Endothelial cell of umbilical vein (primary cell): Measurements from ENCODE around the gene ECD. TPM values are rescaled to one million over a fixed set of nuclear protein-coding genes. Genes with fewer than 3 reads are reported as not detected.

ENCODE experiments used
- Bru-seq: library from RNA; stranded (reverse); fragments of 400-500 nt; gene quantifications from one replicate; lab custom pipeline; 2021; lab: Mats Ljungman, UMichigan
- BruChase-seq, 2 experiments: library from RNA; stranded (reverse); fragments of 400-500 nt; gene quantifications; one replicate each; lab custom pipeline; 2021; lab: Mats Ljungman, UMichigan
- BruUV-seq: library from RNA; stranded (reverse); fragments of 400-500 nt; replicated peaks from 2 replicates; lab custom pipeline; 2021; lab: Mats Ljungman, UMichigan
- CTCF ChIA-PET: fragments of 300-600, 350-600 bp; sonication (Branson Sonifier 250); formaldehyde crosslinking; loops from one replicate; lab custom pipeline; 2021; ENCODE audit warnings: antibody characterized with exemption, inconsistent platforms; lab: Charles Lee
- POLR2A ChIA-PET: fragments of 300-600, 350-600 bp; sonication (Branson Sonifier 250); formaldehyde crosslinking; loops from one replicate; lab custom pipeline; 2021; ENCODE audit warnings: antibody characterized with exemption, inconsistent platforms; lab: Charles Lee
- DNase-seq: peaks from one replicate; pipeline ENCODE4 v3.0.0-alpha.2; 2011; ENCODE audit warnings: low read depth, low spot score
- FAIRE-seq: peaks from 2 replicates; lab custom pipeline; 2011; peaks lifted over from hg19 to GRCh38; lab: Jason Lieb, UNC
- H2AFZ ChIP-seq: 2 replicates; pipeline ENCODE4 v1.6.0; 2012; ENCODE audit warnings: low read depth, low read length, control low read depth, inconsistent platforms
- H3K27ac ChIP-seq: 2 replicates; pipeline ENCODE4 v1.5.1; 2011; ENCODE audit warnings: low read depth, mild to moderate bottlenecking, control low read depth, low read length, moderate library complexity; ENCODE audit not compliant: insufficient read depth
- H3K27me3 ChIP-seq, 2 experiments: 2 replicates each; pipeline versions ENCODE4 v1.6.0 to v1.6.1; 2011; ENCODE audit warnings: low read length in 2 of 2, mixed read lengths in 1 of 2; ENCODE audit not compliant: control insufficient read depth in 2 of 2, insufficient read depth in 2 of 2
- H3K36me3 ChIP-seq, 2 experiments: 2 replicates in 1 of 2; 3 replicates in 1 of 2; pipeline ENCODE4 v1.5.1; 2011; ENCODE audit warnings: low read length in 2 of 2, mild to moderate bottlenecking in 1 of 2, moderate library complexity in 1 of 2; ENCODE audit not compliant: control insufficient read depth in 2 of 2, insufficient read depth in 2 of 2; ENCODE audit errors: extremely low read depth in 1 of 2
- H3K4me1 ChIP-seq: 3 replicates; pipeline ENCODE4 v1.5.1; 2011; ENCODE audit warnings: mild to moderate bottlenecking, low read length; ENCODE audit not compliant: control insufficient read depth, insufficient read depth; ENCODE audit errors: extremely low read depth
- H3K4me2 ChIP-seq: 2 replicates; pipeline ENCODE4 v1.6.1; 2011; ENCODE audit warnings: low read length, control low read depth, mixed read lengths; ENCODE audit not compliant: insufficient read depth
- H3K4me3 ChIP-seq, 3 experiments: fragments of 200-600 bp in 1 of 3; sonication (generic), shearing (Covaris generic) in 1 of 3; replicated peaks in 1 of 3; 2 replicates each; pipeline ENCODE4 v1.5.1; 2011 to 2016; ENCODE audit warnings: control low read depth in 3 of 3, low read length in 3 of 3, mild to moderate bottlenecking in 2 of 3, inconsistent platforms in 1 of 3, low read depth in 1 of 3, moderate library complexity in 1 of 3; ENCODE audit not compliant: insufficient read depth in 1 of 3
- H3K79me2 ChIP-seq: 2 replicates; pipeline ENCODE4 v1.6.0; 2012; ENCODE audit warnings: low read length, inconsistent platforms; ENCODE audit not compliant: control insufficient read depth, insufficient read depth
- H3K9ac ChIP-seq: replicated peaks from 2 replicates; pipeline ENCODE3; 2011; ENCODE audit warnings: low read length, control low read depth; ENCODE audit not compliant: insufficient read depth; ENCODE audit errors: extremely low read depth
- H3K9me1 ChIP-seq: replicated peaks from 3 replicates; pipeline ENCODE4 v1.6.0; 2011; ENCODE audit warnings: mild to moderate bottlenecking, low read length; ENCODE audit not compliant: control insufficient read depth, insufficient read depth; ENCODE audit errors: extremely low read depth
- H3K9me3 ChIP-seq: replicated peaks from 2 replicates; pipeline ENCODE4 v1.5.1; 2012; ENCODE audit warnings: low read length, inconsistent platforms; ENCODE audit not compliant: control insufficient read depth, insufficient read depth
- H4K20me1 ChIP-seq: replicated peaks from 2 replicates; pipeline ENCODE3; 2011; ENCODE audit warnings: mild to moderate bottlenecking, low read length; ENCODE audit not compliant: control insufficient read depth, insufficient read depth; ENCODE audit errors: extremely low read depth
- CTCF ChIP-seq, 2 donors: IDR thresholded peaks; 1 replicate in 1 of 2; 2 replicates in 1 of 2; pipeline ENCODE4 v1.5.1; 2011; ENCODE audit warnings: low read length in 2 of 2, mild to moderate bottlenecking in 2 of 2, moderate library complexity in 2 of 2, control low read depth in 1 of 2, inconsistent platforms in 1 of 2, low read depth in 1 of 2; ENCODE audit not compliant: insufficient read depth in 1 of 2; ENCODE audit errors: extremely low read depth in 1 of 2
- EZH2 ChIP-seq: IDR thresholded peaks from 2 replicates; pipeline ENCODE4 v1.6.1; 2012; ENCODE audit warnings: borderline replicate concordance, low read depth, mild to moderate bottlenecking, moderate library complexity, low read length, inconsistent platforms; ENCODE audit not compliant: severe bottlenecking
- FOS ChIP-seq: IDR thresholded peaks from 2 replicates; pipeline ENCODE4 v1.6.1; 2011; ENCODE audit warnings: mild to moderate bottlenecking, low read length, moderate library complexity, borderline replicate concordance; ENCODE audit not compliant: insufficient read depth
- GATA2 ChIP-seq: IDR thresholded peaks from 2 replicates; pipeline ENCODE4 v1.7.0; 2011; ENCODE audit warnings: low read depth, mild to moderate bottlenecking, moderate library complexity, mixed read lengths, low read length; ENCODE audit not compliant: insufficient read length, insufficient read depth
- JUN ChIP-seq: IDR thresholded peaks from 2 replicates; pipeline ENCODE4 v1.6.1; 2011; ENCODE audit warnings: borderline replicate concordance, low read depth; ENCODE audit not compliant: insufficient read length, insufficient read depth
- MAX ChIP-seq: IDR thresholded peaks from 2 replicates; pipeline ENCODE4 v1.6.1; 2011; ENCODE audit not compliant: insufficient read depth, insufficient read length
- MYC ChIP-seq: IDR thresholded peaks from one replicate; pipeline ENCODE4 v1.6.1; 2011; ENCODE audit warnings: mild to moderate bottlenecking, low read depth, low read length
- POLR2A ChIP-seq: IDR thresholded peaks from 2 replicates; pipeline ENCODE4 v1.6.1; 2012; ENCODE audit warnings: low read depth, mild to moderate bottlenecking, control low read depth, low read length
- POLR2AphosphoS5 ChIP-seq: IDR thresholded peaks from 2 replicates; pipeline ENCODE4 v1.6.1; 2012; ENCODE audit warnings: low read depth, mild to moderate bottlenecking, control low read depth, low read length, moderate library complexity; ENCODE audit not compliant: insufficient read depth
- dilution Hi-C: fragments of 300-500 bp; cut with MboI; formaldehyde crosslinking; loops from one replicate; pipeline ENCODE4 v1.15.0; 2019; ENCODE audit warnings: low sequenced_read_pairs; ENCODE audit not compliant: extremely low pct_ligation_motif_present
- intact Hi-C: fragments of 100-400 bp; cut with micrococcal nuclease; formaldehyde crosslinking; loops from one replicate; pipeline ENCODE4 v1.10.0; 2022
- long read RNA-seq: library from polyadenylated mRNA; stranded (forward); transcript quantifications from one replicate; pipeline ENCODE4 v2.0.0, GENCODE V29; 2021
- polyA minus RNA-seq, 3 experiments: library from RNA; depleted of rRNA, polyadenylated mRNA; stranded (reverse); fragments of >200 nt; gene quantifications; 1 replicate in 1 of 3; 2 replicates in 2 of 3; pipeline ENCODE4 v1.2.3, GENCODE V29; 2011
- polyA plus RNA-seq, 4 experiments: library from polyadenylated mRNA; depleted of rRNA in 3 of 4; stranded (reverse) in 3 of 4; unstranded in 1 of 4; fragments of >200 nt; gene quantifications; 2 replicates each; pipeline versions ENCODE4 v1.2.1 to v1.2.3, GENCODE V29; 2011 to 2012; ENCODE audit warnings: missing spikeins in 1 of 4
- total RNA-seq: library from RNA; stranded (reverse); gene quantifications from 2 replicates; pipeline ENCODE4 v1.2.3, GENCODE V29; 2021

Gene ECD
- 32.3 and 36.6 TPM in 2 replicates for total RNA-seq
- polyA plus RNA-seq, result 22.8 and 27.2 TPM in 2 replicates
- polyA plus RNA-seq (2011; cell fraction: cytosol; rRNA removed), result 28.3 and 30.4 TPM in 2 replicates
- 38.1 and 44.1 TPM in 2 replicates for polyA plus RNA-seq (2011; cell fraction: nucleus; rRNA removed)
- polyA plus RNA-seq (2012), result 22.3 and 23.6 TPM in 2 replicates
- 33.9 and 38.9 TPM in 2 replicates for polyA minus RNA-seq
- 16.0 TPM for polyA minus RNA-seq (2011; cell fraction: cytosol; rRNA and poly(A)+ RNA removed)
- polyA minus RNA-seq (2011; cell fraction: nucleus; rRNA and poly(A)+ RNA removed), result 33.3 and 47.7 TPM in 2 replicates
- percentile 86 among the genes with signal in this experiment for Bru-seq, nascent RNA
- BruChase-seq, experiment 1, labeled RNA remaining after a 6-hour chase, result percentile 83 among the genes with signal in this experiment
- percentile 81 among the genes with signal in this experiment for BruChase-seq, experiment 2, labeled RNA remaining after a 2-hour chase
- long read RNA-seq, transcript ECD-201 (14 exons, 3,069 nt), result major isoform, 110 of 147 reads
- long read RNA-seq, partial matches to known transcripts, result 5 of 147 reads
- long read RNA-seq, other reads (novel, unspliced or antisense), result 32 of 147 reads

GRCh38 chr10:73167783-73168464 is at the start of gene ECD, which contains the start of gene FAM149B1:
Gene ECD, minus strand, starts transcription at chr10:73168008. Its CDS starts 4,071 bp downstream, at chr10:73163937.
Gene FAM149B1, plus strand, starts transcription at chr10:73168119. Its CDS starts 221 bp downstream, at chr10:73168340.
- peak within 1 kb of the TSS; percentile 98 for H3K4me2 ChIP-seq
- H3K9me3 ChIP-seq, result no peaks in the 10 kb centered on the region
- POLR2A ChIA-PET, result interaction anchor here (0.7 to 1.2 kb wide), 3 partner anchors 72 to 91 kb away, joined by 3 to 4 read pairs (median 3); no protein-coding TSS in a partner anchor
- intact Hi-C loops (loop anchor here (1.0 to 5.0 kb wide), 5 partner anchors 51 to 245 kb away; partner anchors contain the start of genes CFAP70, DNAJC9 and P4HA1), dilution Hi-C loops (no loop called here)
- peak within 1 kb of the TSS; percentile 24 to 95 (median 81) for H3K4me3 ChIP-seq
- peak; percentile 90 for FAIRE-seq
- H3K9me1 ChIP-seq, result no peaks in the 10 kb centered on the region
- CTCF ChIA-PET, result interaction anchor here (0.9 to 1.4 kb wide), 6 partner anchors 8 to 107 kb away, joined by 3 to 6 read pairs (median 4); no protein-coding TSS in a partner anchor
- H4K20me1 ChIP-seq, result peaks cover 2% of the 10 kb centered on the region
- H3K36me3 ChIP-seq, result peaks cover under 1 to 2% of the 10 kb centered on the region in 2 experiments
- H3K27me3 ChIP-seq, result no peaks in the 10 kb centered on the region
- peak within 1 kb of the TSS; percentile 96 for H3K9ac ChIP-seq
- peak within 1 kb of the TSS; percentile 79 for H3K27ac ChIP-seq
- TF ChIP-seq MYC (no peak), CTCF (IDR thresholded peaks at IDR 0.05; ENCODE audit: extremely low read depth in 1 of 2, insufficient read depth in 1 of 2, low read depth in 1 of 2, low read length in 2 of 2) (no peak), POLR2AphosphoS5 (peak; percentile 95), MAX (no peak), FOS (no peak), POLR2A (peak; percentile 96), EZH2 (no peak), JUN (no peak), GATA2 (no peak)
- peak within 1 kb of the TSS; percentile 79 for H2AFZ ChIP-seq
- no TSS peak for BruUV-seq
- H3K4me1 ChIP-seq, result peaks cover 9% of the 10 kb centered on the region
- peaks cover 44% of the 10 kb centered on the region for H3K79me2 ChIP-seq
- DNase-seq, result peak; percentile 98
